Testis (tissue), 3 donors: ENCODE measurements around the gene BRS3. TPM values are rescaled to one million over a fixed set of nuclear protein-coding genes. Genes with fewer than 3 reads are reported as not detected.

ENCODE experiments used
- DNase-seq: peaks from one replicate; pipeline ENCODE4 v3.0.0-alpha.2; 2019
- H3K27ac ChIP-seq, 2 donors: fragments of 200-600 bp; sonication (generic); one replicate each; pipeline ENCODE4 v1.5.1; 2019
- H3K27me3 ChIP-seq: fragments of 200-600 bp; sonication (generic); one replicate; pipeline ENCODE4 v1.5.1; 2019
- H3K36me3 ChIP-seq: fragments of 200-600 bp; sonication (generic); one replicate; pipeline ENCODE4 v1.5.1; 2017; ENCODE audit warnings: low read depth; ENCODE audit errors: missing control alignments
- H3K4me1 ChIP-seq: fragments of 200-600 bp; sonication (generic); one replicate; pipeline ENCODE4 v1.5.1; 2019
- H3K4me3 ChIP-seq, 2 donors: fragments of 200-600 bp; sonication (generic); one replicate each; pipeline ENCODE4 v1.5.1; 2017 to 2019
- H3K9me3 ChIP-seq: fragments of 200-600 bp; sonication (generic); one replicate; pipeline ENCODE4 v1.5.1; 2017
- POLR2A ChIP-seq: fragments of 450-650 bp; IDR thresholded peaks from one replicate; pipeline ENCODE4 v1.6.1; 2017; ENCODE audit warnings: antibody characterized with exemption, mild to moderate bottlenecking, moderate library complexity
- WGBS, 2 donors: methylation state at CpG; one replicate each; pipeline ENCODE4 v1.1.5; 2018; 5-methylcytosine and 5-hydroxymethylcytosine counted together
- intact Hi-C: fragments of 100-400 bp; cut with DNase I; formaldehyde crosslinking; loops from one replicate; pipeline ENCODE4 v1.15.1; 2023; ENCODE audit warnings: low total_unique reads
- polyA plus RNA-seq: library from polyadenylated mRNA; stranded (reverse); fragments of 350-450 nt; fragmentation: Illumina TruSeq; extraction: RNeasy Lipid Tissue Mini Kit (QIAGEN cat#74804); gene quantifications from one replicate; pipeline ENCODE4 v1.2.3, GENCODE V29; 2014; ENCODE audit warnings: low read depth, low replicate concordance; ENCODE audit not compliant: insufficient read depth
- total RNA-seq, 2 donors: library from RNA; depleted of rRNA; stranded (reverse); fragments of >200 nt; gene quantifications; one replicate each; pipeline ENCODE4 v1.2.3, GENCODE V29; 2016
- TF ChIP-seq, protein P1 (sequence below), 3 experiments: fragments of 450-650 bp in 2 of 3; fragments of 200-600 bp in 1 of 3; sonication (generic) in 1 of 3; IDR thresholded peaks; one replicate each; pipeline ENCODE4 v1.5.1; 2016 to 2019; ENCODE audit warnings: antibody characterized with exemption in 3 of 3, mild to moderate bottlenecking in 2 of 3, moderate library complexity in 1 of 3

BRS3 gene
- total and polyA plus RNA-seq, 3 donors from 2014 or later = 0.49 to 0.55 (median 0.50) TPM

DNA sequence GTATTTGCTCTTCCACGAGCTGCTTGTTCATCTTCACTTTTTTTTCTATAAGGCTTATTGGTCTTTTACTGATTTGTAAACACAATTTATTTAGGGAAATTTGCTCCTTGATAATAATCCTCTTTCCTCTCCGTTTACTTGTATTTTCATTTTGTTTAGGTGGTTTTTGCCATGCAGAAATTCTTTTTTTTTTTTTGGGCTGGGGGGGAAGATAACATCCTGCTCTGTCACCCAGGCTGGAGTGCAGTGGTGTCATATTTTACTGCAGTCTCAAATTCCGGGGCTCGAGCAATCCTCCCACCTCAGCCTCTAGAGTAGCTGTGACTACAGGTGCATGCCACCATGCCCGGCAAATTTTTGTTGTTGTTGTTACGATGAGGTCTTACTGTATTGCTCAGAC, 31.6 kb upstream of the BRS3 start:
- Histone ChIP-seq H3K4me1 (no peaks in the 10 kb centered on the region), H3K4me3 (no peak overlapping the region), H3K27me3 (no peaks in the 10 kb centered on the region), H3K27ac (no peak overlapping the region), H3K9me3 (no peaks in the 10 kb centered on the region), H3K36me3 (no peaks in the 10 kb centered on the region)
- intact Hi-C loops = no loop called here
- WGBS, 2 donors = 79 to 88% methylated on average over 4 to 6 of the region's 6 CpGs
- no peak for TF ChIP-seq POLR2A
- TF ChIP-seq, protein P1, sequence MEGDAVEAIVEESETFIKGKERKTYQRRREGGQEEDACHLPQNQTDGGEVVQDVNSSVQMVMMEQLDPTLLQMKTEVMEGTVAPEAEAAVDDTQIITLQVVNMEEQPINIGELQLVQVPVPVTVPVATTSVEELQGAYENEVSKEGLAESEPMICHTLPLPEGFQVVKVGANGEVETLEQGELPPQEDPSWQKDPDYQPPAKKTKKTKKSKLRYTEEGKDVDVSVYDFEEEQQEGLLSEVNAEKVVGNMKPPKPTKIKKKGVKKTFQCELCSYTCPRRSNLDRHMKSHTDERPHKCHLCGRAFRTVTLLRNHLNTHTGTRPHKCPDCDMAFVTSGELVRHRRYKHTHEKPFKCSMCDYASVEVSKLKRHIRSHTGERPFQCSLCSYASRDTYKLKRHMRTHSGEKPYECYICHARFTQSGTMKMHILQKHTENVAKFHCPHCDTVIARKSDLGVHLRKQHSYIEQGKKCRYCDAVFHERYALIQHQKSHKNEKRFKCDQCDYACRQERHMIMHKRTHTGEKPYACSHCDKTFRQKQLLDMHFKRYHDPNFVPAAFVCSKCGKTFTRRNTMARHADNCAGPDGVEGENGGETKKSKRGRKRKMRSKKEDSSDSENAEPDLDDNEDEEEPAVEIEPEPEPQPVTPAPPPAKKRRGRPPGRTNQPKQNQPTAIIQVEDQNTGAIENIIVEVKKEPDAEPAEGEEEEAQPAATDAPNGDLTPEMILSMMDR (IDR thresholded peaks at IDR 0.05) = no peak
- DNase-seq = no peak

DNA sequence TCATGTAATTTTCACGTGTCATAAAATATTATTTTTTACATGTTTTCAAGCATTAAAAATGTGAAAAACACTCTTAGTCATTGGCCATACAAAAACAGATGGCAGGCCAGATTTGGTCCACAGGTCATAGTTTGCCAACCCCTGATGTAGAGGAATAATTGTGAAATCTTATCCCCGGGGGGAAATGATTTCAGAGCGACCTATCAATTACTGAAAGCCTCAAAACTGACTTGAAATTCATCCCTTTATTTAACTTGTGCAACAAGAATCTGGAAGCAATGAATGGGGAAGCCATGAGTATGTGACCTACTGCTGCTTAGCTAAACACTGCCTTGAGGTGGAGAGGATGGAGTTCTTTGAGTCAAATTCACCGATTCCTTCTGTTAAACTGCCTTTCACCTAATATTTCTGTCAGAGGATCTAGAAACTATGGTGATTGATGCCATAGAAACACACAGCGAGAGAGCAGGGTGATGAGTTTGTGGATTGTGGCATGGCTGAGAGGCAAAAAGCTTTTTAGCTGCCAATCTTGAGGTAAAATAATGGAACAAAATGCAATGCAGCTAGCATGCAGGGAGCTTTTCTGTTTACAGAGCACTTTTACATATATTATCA, 30.3 kb upstream of the BRS3 start:
- no peaks in the 10 kb centered on the region for H3K27me3 ChIP-seq
- WGBS, 2 donors = 72 to 87% methylated on average over 5 of the region's 5 CpGs

DNA sequence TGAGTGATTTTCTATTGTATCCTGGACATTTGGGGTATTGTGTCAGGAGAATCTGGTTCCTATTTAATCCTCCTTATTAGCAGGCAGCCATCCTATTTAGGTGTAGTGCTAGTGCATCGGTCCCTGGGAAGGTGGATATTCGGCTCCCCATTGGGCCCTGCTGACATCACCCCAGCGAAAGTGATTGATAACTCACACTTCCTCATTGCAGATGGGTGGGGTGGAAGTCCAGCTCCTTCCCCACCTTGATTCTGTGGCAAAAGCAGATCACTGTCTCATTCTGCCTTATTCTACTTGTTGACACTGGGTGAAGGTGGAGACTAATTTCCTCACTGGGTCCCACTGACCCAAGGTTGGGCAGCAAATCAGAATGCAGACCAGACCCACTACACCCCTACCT, 23.2 kb upstream of the BRS3 start:
- intact Hi-C loops = no loop called here
- Histone ChIP-seq H3K27ac (no peak overlapping the region), H3K4me1 (no peaks in the 10 kb centered on the region), H3K9me3 (no peaks in the 10 kb centered on the region), H3K27me3 (no peaks in the 10 kb centered on the region), H3K36me3 (no peaks in the 10 kb centered on the region), H3K4me3 (no peak overlapping the region)
- no peak for DNase-seq
- 77 to 82% methylated on average over 3 of the region's 3 CpGs for WGBS, 2 donors
- no peak for TF ChIP-seq POLR2A
- TF ChIP-seq, protein P1 (IDR thresholded peaks at IDR 0.05) = no peak

More for the DNA sequence above, 30.3 kb upstream of the BRS3 start:
- no peak for DNase-seq
- intact Hi-C loops = no loop called here
- no peaks in the 10 kb centered on the region for H3K36me3 ChIP-seq
- no peak overlapping the region for H3K4me3 ChIP-seq
- no peak overlapping the region for H3K27ac ChIP-seq
- TF ChIP-seq, protein P1 (IDR thresholded peaks at IDR 0.05) = no peak
- TF ChIP-seq POLR2A = no peak
- no peaks in the 10 kb centered on the region for H3K9me3 ChIP-seq
- H3K4me1 ChIP-seq = no peaks in the 10 kb centered on the region

- intact Hi-C loops = no loop called here
- WGBS, 2 donors = 89 to 97% methylated on average over 3 of the region's 3 CpGs
- H3K27me3 ChIP-seq = no peaks in the 10 kb centered on the region
Measured at GRCh38 chrX:136467303-136467702, 20.4 kb upstream of the BRS3 start.

More at GRCh38 chrX:136467303-136467702, 20.4 kb upstream of the BRS3 start:
- Histone ChIP-seq H3K27ac (no peak overlapping the region), H3K9me3 (no peaks in the 10 kb centered on the region), H3K4me1 (no peaks in the 10 kb centered on the region), H3K4me3 (no peak overlapping the region), H3K36me3 (no peaks in the 10 kb centered on the region)
- TF ChIP-seq, protein P1 (IDR thresholded peaks at IDR 0.05) = no peak
- no peak for TF ChIP-seq POLR2A
- DNase-seq = no peak
